Karpas-422 (cell line): ENCODE results near the gene NBPF3. TPM values are rescaled to one million over a fixed set of nuclear protein-coding genes. Genes with fewer than 3 reads are reported as not detected.

Experiments
- DNase-seq: peaks from one replicate; pipeline ENCODE4 v3.0.0-alpha.2; 2015
- H2AFZ ChIP-seq: fragments of 200-600 bp; sonication (generic); 2 replicates; pipeline ENCODE4 v1.6.1; 2014; ENCODE audit warnings: antibody characterized with exemption, low read length, mixed read lengths
- H3K27ac ChIP-seq: fragments of 200-600 bp; sonication (generic); 2 replicates; pipeline ENCODE4 v1.5.1; 2014; ENCODE audit warnings: mild to moderate bottlenecking, low read length, moderate library complexity
- H3K27me3 ChIP-seq: fragments of 200-600 bp; sonication (generic); 2 replicates; pipeline ENCODE4 v1.6.1; 2014; ENCODE audit warnings: low read length, mixed read lengths
- H3K36me3 ChIP-seq: fragments of 200-600 bp; sonication (generic); 2 replicates; pipeline ENCODE4 v1.6.1; 2014; ENCODE audit warnings: low read length, mixed read lengths; ENCODE audit not compliant: insufficient read depth
- H3K4me1 ChIP-seq: fragments of 200-600 bp; sonication (generic); 2 replicates; pipeline ENCODE4 v1.6.1; 2014; ENCODE audit warnings: mild to moderate bottlenecking, low read length, mixed read lengths
- H3K4me2 ChIP-seq: fragments of 200-600 bp; sonication (generic); 2 replicates; pipeline ENCODE4 v1.6.1; 2014; ENCODE audit warnings: low read length, low read depth, mild to moderate bottlenecking; ENCODE audit not compliant: poor library complexity, severe bottlenecking
- H3K4me3 ChIP-seq: fragments of 200-600 bp; sonication (generic); 2 replicates; pipeline ENCODE4 v1.5.1; 2014; ENCODE audit warnings: mild to moderate bottlenecking, antibody characterized with exemption, low read length, mixed read lengths
- H3K79me2 ChIP-seq: fragments of 200-600 bp; sonication (generic); 2 replicates; pipeline ENCODE4 v1.6.1; 2014; ENCODE audit warnings: mild to moderate bottlenecking, low read length, mixed read lengths
- H3K9ac ChIP-seq: fragments of 200-600 bp; sonication (generic); 2 replicates; pipeline ENCODE4 v1.6.0; 2014; ENCODE audit warnings: low read length
- H3K9me2 ChIP-seq: fragments of 200-600 bp; sonication (generic), shearing (Covaris generic); replicated peaks from 2 replicates; pipeline ENCODE4 v1.6.0; 2014; ENCODE audit warnings: mild to moderate bottlenecking, low read length, moderate library complexity; ENCODE audit not compliant: insufficient read depth
- H3K9me3 ChIP-seq: fragments of 300-700, 200-600 bp; sonication (generic); 2 replicates; pipeline ENCODE4 v1.6.1; 2014; ENCODE audit warnings: low read length, mixed read lengths
- H4K20me1 ChIP-seq: fragments of 200-600 bp; sonication (generic); 2 replicates; pipeline ENCODE4 v1.6.1; 2014; ENCODE audit warnings: mild to moderate bottlenecking, antibody characterized with exemption, low read length, low read depth; ENCODE audit not compliant: insufficient read depth
- total RNA-seq: library from RNA; depleted of rRNA; stranded (reverse); fragments of >200 nt; shearing (Covaris generic); gene quantifications from 2 replicates; pipeline ENCODE4 v1.2.3, GENCODE V29; 2014; ENCODE audit warnings: low replicate concordance

NBPF3 gene
- total RNA-seq, 1 experiment from 2014 or later, result 3.6 TPM

DNA sequence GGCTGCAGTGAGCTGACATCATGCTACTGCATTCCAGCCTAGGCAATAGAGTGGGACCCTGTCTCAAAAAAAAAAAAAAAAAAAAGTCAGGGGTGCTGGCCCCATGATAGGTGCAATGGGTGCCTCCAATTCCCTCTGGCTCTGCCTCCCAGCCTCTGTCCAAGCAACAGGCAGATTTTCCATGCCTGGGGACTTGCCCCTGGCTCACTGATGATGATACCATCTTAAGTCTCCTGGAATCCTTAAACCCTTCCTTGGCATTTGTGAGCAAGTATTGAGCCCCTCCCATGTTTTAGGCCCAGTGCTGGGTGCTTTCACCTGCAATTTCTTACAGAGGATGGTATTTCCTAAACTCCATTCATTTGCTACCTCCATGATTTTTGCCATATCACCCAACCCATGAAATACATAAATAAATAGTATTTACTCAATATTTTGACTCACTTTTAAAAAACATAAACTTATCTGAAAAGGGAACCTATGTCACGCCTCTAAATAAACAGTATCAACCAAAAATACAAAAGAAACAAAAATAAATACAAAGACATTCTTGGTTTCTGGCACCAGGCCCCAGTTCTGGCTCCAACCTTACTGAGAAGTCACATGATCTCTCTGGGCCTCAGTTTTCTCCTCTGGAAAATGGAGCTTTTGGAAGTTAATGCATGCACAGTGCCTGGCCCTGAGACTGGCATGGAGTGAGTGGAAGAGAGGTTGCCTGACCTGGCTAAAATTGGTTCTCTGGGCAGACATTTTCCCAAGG is 67.8 kb downstream of the NBPF3 start:
- Histone ChIP-seq H3K4me3 (no peak overlapping the region), H3K4me1 (peaks cover 26% of the 10 kb centered on the region), H3K9ac (no peak overlapping the region), H2AFZ (no peak overlapping the region), H3K4me2 (no peak overlapping the region), H3K9me3 (no peaks in the 10 kb centered on the region), H3K9me2 (no peaks in the 10 kb centered on the region), H3K27ac (no peak overlapping the region), H3K36me3 (no peaks in the 10 kb centered on the region), H4K20me1 (no peaks in the 10 kb centered on the region), H3K27me3 (no peaks in the 10 kb centered on the region), H3K79me2 (no peaks in the 10 kb centered on the region)
- no peak for DNase-seq

DNA sequence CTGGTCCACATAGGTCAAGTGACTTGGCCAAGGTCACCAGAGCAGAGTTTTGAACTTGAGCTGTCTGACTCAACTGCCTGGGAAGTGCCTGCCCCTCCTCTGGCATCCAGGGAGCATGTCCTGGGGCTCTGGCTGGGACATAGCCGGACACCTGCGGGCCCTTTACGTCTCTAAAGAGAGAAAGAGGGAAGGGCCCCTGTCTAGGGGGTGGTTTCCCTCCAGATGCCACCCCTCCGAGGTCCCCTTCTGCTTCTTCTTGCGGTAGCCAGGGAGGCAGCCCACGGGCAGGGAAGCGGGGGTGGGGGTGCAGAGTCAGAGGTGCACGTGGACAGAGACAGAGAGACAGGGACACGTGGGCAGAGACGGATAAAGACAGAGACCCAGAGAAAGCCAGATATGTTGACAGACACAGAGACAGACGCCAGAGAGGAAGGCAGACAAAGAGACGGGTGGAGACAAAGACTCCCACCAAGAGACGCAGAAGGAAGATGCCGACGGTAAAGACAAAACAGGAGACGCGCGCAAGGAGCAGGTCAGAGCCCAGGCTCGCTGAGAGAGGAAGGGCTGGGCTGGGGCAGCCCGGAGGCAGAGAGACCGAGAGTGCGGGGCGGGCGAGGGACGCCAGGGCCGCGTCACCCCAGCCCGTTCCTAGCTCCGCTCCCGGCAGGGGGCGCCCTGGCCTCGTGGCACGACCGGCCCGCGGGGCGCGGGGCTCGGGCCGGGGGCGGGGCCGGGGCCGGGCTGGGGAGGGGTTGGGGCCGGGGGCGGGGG is 68.8 kb downstream of the NBPF3 start:
- peak overlapping the region; percentile 75 for H2AFZ ChIP-seq
- DNase-seq, result peak; percentile 89
- H3K9ac ChIP-seq, result peak overlapping the region; percentile 42

DNA sequence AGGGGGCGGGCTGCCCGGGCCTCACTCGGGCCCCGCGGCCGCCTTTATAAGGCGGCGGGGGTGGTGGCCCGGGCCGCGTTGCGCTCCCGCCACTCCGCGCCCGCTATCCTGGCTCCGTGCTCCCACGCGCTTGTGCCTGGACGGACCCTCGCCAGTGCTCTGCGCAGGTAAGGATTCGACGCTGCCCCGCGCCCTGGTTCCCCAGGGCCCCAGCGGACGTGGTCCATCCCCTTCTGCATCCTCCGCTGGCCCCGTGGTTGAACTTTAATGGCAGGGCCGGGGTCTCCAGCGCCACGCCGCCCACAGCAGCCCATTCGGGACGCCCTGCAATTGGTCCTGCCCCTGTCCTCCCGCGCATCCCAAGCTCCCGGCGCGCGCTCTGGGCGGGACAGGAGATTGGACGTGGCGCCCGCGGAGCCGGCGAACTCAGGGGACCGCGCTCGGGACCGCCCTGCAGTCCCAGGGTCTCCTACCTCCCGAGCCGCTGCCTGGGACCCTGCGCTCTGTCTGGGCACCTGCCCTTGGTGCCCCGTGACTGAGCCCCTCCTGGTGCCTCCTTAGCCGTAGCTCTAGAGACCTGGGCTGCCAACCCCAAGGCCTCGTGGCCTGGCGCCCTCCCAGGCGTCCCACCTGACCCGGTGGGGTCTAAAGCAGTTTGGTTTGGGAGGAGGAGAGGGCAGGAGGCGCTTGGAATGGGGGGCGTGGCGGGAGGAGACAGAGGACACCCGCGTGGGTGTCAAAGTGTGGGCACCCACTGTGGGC is 69.6 kb downstream of the NBPF3 start, which contains the start of gene ALPL:
Gene ALPL, plus strand, starts transcription at position 73 of the 762 bp plus-strand sequence. CDS start 44,659 bp downstream, outside the sequence.
- Histone ChIP-seq H3K27ac (no peak within 1 kb of the TSS), H3K9me3 (no peaks in the 10 kb centered on the region), H2AFZ (peak within 1 kb of the TSS; percentile 75), H3K4me2 (peak within 1 kb of the TSS; percentile 22), H3K4me1 (peaks cover 45% of the 10 kb centered on the region), H3K79me2 (no peaks in the 10 kb centered on the region), H3K36me3 (no peaks in the 10 kb centered on the region), H3K9ac (peak within 1 kb of the TSS; percentile 42), H3K9me2 (no peaks in the 10 kb centered on the region), H3K4me3 (no peak within 1 kb of the TSS; the same call in 1 of the 2 replicates), H4K20me1 (no peaks in the 10 kb centered on the region), H3K27me3 (no peaks in the 10 kb centered on the region)
- no peak for DNase-seq

More for the DNA sequence above, 68.8 kb downstream of the NBPF3 start:
- Histone ChIP-seq H3K4me1 (peaks cover 37% of the 10 kb centered on the region), H3K79me2 (no peaks in the 10 kb centered on the region), H3K4me3 (no peak overlapping the region; the same call in 1 of the 2 replicates), H3K9me3 (no peaks in the 10 kb centered on the region), H4K20me1 (no peaks in the 10 kb centered on the region), H3K36me3 (no peaks in the 10 kb centered on the region), H3K4me2 (peak overlapping the region; percentile 22), H3K27me3 (no peaks in the 10 kb centered on the region), H3K27ac (no peak overlapping the region), H3K9me2 (no peaks in the 10 kb centered on the region)

DNA sequence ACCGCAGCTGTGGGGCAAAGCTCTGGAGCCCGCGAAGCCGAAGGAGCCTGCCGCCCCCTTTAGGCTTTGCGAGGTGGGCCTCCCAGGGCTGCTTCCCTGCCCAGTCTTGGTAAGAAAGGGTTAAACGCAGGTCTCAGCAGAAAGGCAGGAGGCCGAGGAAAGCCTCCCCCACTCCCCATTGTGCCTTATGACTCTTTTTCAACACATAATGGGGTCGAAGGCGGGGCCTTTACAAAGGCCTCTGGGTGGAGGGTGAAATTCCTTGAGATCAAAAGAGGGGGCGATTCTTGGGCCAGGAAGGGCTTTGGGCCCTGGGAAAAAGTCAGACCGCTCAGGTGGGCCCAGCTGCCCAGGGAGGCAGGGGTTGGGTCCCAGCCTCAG is 70.2 kb downstream of the NBPF3 start:
- H3K27me3 ChIP-seq, result no peaks in the 10 kb centered on the region
- no peaks in the 10 kb centered on the region for H4K20me1 ChIP-seq
- H2AFZ ChIP-seq, result no peak overlapping the region
- H3K4me3 ChIP-seq, result no peak overlapping the region
- no peaks in the 10 kb centered on the region for H3K36me3 ChIP-seq
- H3K79me2 ChIP-seq, result no peaks in the 10 kb centered on the region
- no peak overlapping the region for H3K9ac ChIP-seq
- H3K4me2 ChIP-seq, result no peak overlapping the region
- H3K4me1 ChIP-seq, result peaks cover 51% of the 10 kb centered on the region
- H3K9me3 ChIP-seq, result no peaks in the 10 kb centered on the region
- no peak for DNase-seq
- H3K9me2 ChIP-seq, result no peaks in the 10 kb centered on the region
- no peak overlapping the region for H3K27ac ChIP-seq

DNA sequence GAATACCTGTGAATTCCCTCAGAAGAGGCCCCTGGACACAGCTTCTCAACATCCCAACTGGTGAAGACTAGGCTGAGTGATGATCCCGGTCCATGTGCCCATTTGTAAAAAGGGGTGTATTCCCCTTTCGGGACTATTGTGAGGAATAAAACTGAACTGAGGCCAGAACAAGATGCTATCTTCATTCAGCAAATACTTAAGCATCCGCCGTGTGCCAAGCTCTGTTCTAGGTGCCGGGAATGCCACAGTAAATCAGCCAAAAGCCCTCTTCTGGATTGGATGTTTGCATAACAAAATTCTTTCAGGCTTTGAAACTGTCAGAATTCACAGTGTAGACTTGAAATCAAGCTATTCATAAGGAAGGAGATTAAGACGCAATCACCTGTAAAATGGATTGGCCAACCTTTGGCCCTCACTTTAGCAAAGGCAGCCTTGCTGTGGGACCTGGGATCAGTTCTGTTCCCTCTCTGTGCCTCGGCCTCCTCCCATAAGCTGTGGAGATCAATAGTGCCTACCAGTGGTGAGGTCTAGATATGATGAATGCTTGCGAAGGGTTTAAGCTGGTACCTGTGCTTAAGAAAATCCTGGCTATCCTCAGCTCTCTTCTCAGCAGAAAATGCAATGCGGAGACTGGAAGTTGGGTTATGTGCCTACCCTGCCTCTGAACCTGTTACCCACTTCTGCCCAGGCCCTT is 71.1 kb downstream of the NBPF3 start:
- Histone ChIP-seq H3K4me3 (no peak overlapping the region), H4K20me1 (no peaks in the 10 kb centered on the region), H3K27me3 (no peaks in the 10 kb centered on the region), H3K4me2 (no peak overlapping the region), H2AFZ (no peak overlapping the region), H3K9me3 (no peaks in the 10 kb centered on the region), H3K9me2 (no peaks in the 10 kb centered on the region), H3K79me2 (no peaks in the 10 kb centered on the region), H3K4me1 (peaks cover 60% of the 10 kb centered on the region), H3K9ac (no peak overlapping the region), H3K36me3 (no peaks in the 10 kb centered on the region), H3K27ac (no peak overlapping the region)
- DNase-seq, result peak; percentile 63

DNA sequence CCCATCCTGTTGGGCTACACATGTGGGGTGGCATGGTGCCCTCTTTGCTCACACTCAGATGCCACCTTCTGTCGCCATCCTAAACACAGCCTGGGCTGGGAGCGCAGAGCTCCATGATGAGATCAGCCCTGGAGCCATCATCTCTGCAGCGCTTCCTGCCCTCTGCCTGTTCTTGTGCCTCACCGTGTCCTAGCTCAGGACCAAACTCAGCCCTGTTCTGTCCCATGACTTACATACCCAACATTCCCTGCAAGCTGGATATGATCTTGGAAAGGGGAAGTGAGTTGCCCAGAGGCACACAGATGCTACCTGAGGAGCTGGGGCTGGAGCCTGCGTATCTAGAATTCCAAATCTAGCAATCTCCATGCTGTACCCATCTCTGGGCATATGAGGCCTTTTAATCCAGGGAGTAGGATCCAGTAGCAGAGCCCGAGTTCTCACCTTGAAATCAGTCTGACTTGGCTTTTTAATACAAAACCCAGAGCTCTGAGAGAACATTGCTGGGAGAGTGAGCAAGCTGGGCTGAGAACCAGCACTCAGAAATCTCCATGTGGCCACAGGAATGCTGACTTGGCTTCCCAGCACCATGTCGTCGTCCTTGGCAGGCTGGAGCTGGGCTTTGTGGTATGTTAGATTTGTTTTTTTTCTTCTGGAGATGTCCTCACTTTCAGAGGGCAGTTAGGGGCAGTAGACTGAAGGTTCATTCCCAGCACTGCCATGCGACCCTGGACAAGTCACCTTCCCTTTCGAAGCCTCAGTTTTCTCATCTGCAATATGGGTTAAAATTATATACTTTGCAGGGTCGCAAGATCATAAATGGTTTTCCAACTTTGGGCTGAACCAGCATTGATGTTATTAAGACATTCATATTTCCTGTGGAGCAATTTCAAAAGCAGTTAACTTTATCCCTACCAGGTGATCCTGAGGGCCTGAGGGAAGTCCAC is 71.9 kb downstream of the NBPF3 start:
- Histone ChIP-seq H3K27me3 (no peaks in the 10 kb centered on the region), H3K9ac (no peak overlapping the region), H3K9me3 (no peaks in the 10 kb centered on the region), H3K36me3 (no peaks in the 10 kb centered on the region), H3K79me2 (no peaks in the 10 kb centered on the region), H3K27ac (no peak overlapping the region), H3K9me2 (no peaks in the 10 kb centered on the region), H2AFZ (no peak overlapping the region), H3K4me3 (no peak overlapping the region), H4K20me1 (no peaks in the 10 kb centered on the region), H3K4me1 (peaks cover 68% of the 10 kb centered on the region), H3K4me2 (peak overlapping the region; percentile 68)
- DNase-seq, result no peak

DNA sequence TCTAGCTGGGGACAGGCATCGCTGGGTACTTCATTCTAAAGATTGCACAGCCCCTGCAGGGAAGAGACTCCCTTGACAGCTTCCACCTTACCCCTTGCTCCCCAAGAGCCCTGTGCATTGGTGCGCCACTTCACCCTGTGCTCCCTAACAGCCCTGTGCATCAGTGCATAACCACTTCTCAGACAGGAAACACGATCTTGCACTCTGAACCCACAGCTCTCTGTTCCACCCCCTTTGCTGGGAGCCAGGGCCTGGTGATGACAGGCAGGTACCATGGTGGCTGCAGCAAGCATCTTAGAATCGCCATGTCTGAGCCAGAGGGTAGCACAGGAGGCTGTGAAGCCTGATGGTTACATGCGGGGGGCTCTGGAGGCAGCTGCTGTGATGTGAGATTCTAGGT is 74.3 kb downstream of the NBPF3 start:
- Histone ChIP-seq H3K9me2 (no peaks in the 10 kb centered on the region), H3K27ac (peak overlapping the region; percentile 98), H4K20me1 (no peaks in the 10 kb centered on the region), H3K4me3 (peak overlapping the region; percentile 47; the same call in 1 of the 2 replicates), H3K27me3 (no peaks in the 10 kb centered on the region), H3K9me3 (no peaks in the 10 kb centered on the region), H2AFZ (no peak overlapping the region), H3K4me1 (peaks cover 87% of the 10 kb centered on the region), H3K79me2 (no peaks in the 10 kb centered on the region), H3K36me3 (no peaks in the 10 kb centered on the region), H3K9ac (peak overlapping the region; percentile 64), H3K4me2 (peak overlapping the region; percentile 68)
- DNase-seq, result peak; percentile 95
